NCI-H446 treated with DMSO at 0.1 percent for 48 hours (cell line): ENCODE data around the gene GPLD1.
"Not testable (repeated sequence)": the region's sequence is repeated elsewhere in the genome, so short reads cannot be mapped to it uniquely, and the experiment has no call there.

ENCODE experiments used
- DNase-seq: peaks from one replicate; lab custom pipeline; 2025; lab: John Stamatoyannopoulos, UW

GPLD1 gene

GRCh38 chr6:24414531-24414930 is 74.8 kb downstream of the GPLD1 start:
- DNase-seq = not testable (repeated sequence)

GRCh38 chr6:24412294-24412693 is 77.1 kb downstream of the GPLD1 start:
- DNase-seq = no peak

GRCh38 chr6:24410622-24411021 is 78.8 kb downstream of the GPLD1 start:
- DNase-seq = no peak

GRCh38 chr6:24408719-24409410 is 80.5 kb downstream of the GPLD1 start:
- no peak for DNase-seq

GRCh38 chr6:24405262-24405661 is 84.1 kb downstream of the GPLD1 start:
- no peak for DNase-seq

- DNase-seq = no peak
These were observed 85.9 kb downstream of the GPLD1 start for GRCh38 chr6:24403501-24403824.

- DNase-seq = peak; percentile 25
These were observed 86.5 kb downstream of the GPLD1 start, which contains the start of gene MRS2 for GRCh38 chr6:24402697-24403500. Gene MRS2 (plus strand): TSS chr6:24402936. CDS start chr6:24403047, 111 bp downstream.

- no peak for DNase-seq
These were observed 87.9 kb downstream of the GPLD1 start for GRCh38 chr6:24401458-24401857.

GRCh38 chr6:24400045-24401039 is 89.0 kb downstream of the GPLD1 start:
- not testable (repeated sequence) for DNase-seq

- DNase-seq = no peak
These were observed 91.7 kb downstream of the GPLD1 start for GRCh38 chr6:24397631-24398030.

- no peak for DNase-seq
These were observed 92.6 kb downstream of the GPLD1 start for GRCh38 chr6:24396824-24397223.

GRCh38 chr6:24394780-24395437 is 94.5 kb downstream of the GPLD1 start:
- DNase-seq = no peak

GRCh38 chr6:24394061-24394779 is 95.2 kb downstream of the GPLD1 start:
- no peak for DNase-seq

GRCh38 chr6:24391756-24392405 is 97.5 kb downstream of the GPLD1 start:
- DNase-seq = no peak

GRCh38 chr6:24391208-24391607 is 98.2 kb downstream of the GPLD1 start:
- DNase-seq = no peak

GRCh38 chr6:24387818-24388217 is 101.6 kb downstream of the GPLD1 start:
- no peak for DNase-seq

GRCh38 chr6:24385536-24386269 is 103.7 kb downstream of the GPLD1 start:
- no peak for DNase-seq

GRCh38 chr6:24384369-24385130 is 104.8 kb downstream of the GPLD1 start:
- DNase-seq = not testable (repeated sequence)

GRCh38 chr6:24382891-24383494 is 106.4 kb downstream of the GPLD1 start:
- DNase-seq = not testable (repeated sequence)
